GM12878 (cell line): Measurements from ENCODE around the gene PSMB9. TPM values are rescaled to one million over a fixed set of nuclear protein-coding genes. Genes with fewer than 3 reads are reported as not detected.

Experiments used
- CBX3 ChIP-seq: fragments of 200-600 bp; sonication (generic); IDR thresholded peaks from 2 replicates; pipeline ENCODE4 v1.6.1; 2016; ENCODE audit warnings: low read depth, borderline replicate concordance
- CBX5 ChIP-seq: sonication (generic); IDR thresholded peaks from 2 replicates; pipeline ENCODE4 v1.6.1; 2016; ENCODE audit warnings: low read depth, moderate library complexity, mild to moderate bottlenecking, inconsistent platforms
- CREB1 ChIP-seq: IDR thresholded peaks from 2 replicates; pipeline ENCODE4 v1.6.1; 2012; ENCODE audit warnings: low read depth, mild to moderate bottlenecking, inconsistent platforms
- EED ChIP-seq: sonication (generic); IDR thresholded peaks from 2 replicates; pipeline ENCODE4 v1.6.1; 2016; ENCODE audit warnings: antibody characterized with exemption, low read depth
- FOS ChIP-seq: IDR thresholded peaks from 3 replicates; pipeline ENCODE4 v1.6.1; 2011; ENCODE audit warnings: borderline replicate concordance; ENCODE audit not compliant: insufficient read length; ENCODE audit errors: extremely low read depth
- IKZF1 ChIP-seq: fragments of 450-650 bp; conservative IDR thresholded peaks from 2 replicates; pipeline ENCODE4 v1.6.1; 2017; ENCODE audit warnings: antibody characterized with exemption, mild to moderate bottlenecking
- IRF4 ChIP-seq: IDR thresholded peaks from 2 replicates; pipeline ENCODE4 v1.6.1; 2011; ENCODE audit warnings: low read depth, low read length
- JUNB ChIP-seq: IDR thresholded peaks from 2 replicates; pipeline ENCODE4 v1.6.1; 2016; ENCODE audit warnings: antibody characterized with exemption, mild to moderate bottlenecking
- MEF2A ChIP-seq: IDR thresholded peaks from 2 replicates; pipeline ENCODE4 v1.6.1; 2011; ENCODE audit warnings: low read depth, mild to moderate bottlenecking, low read length, moderate library complexity; ENCODE audit not compliant: insufficient read depth
- MEF2B ChIP-seq: fragments of 450-650 bp; IDR thresholded peaks from 2 replicates; pipeline ENCODE4 v1.6.1; 2018; ENCODE audit warnings: mild to moderate bottlenecking, moderate library complexity; ENCODE audit not compliant: partially characterized antibody, poor library complexity, severe bottlenecking
- NR2C2 ChIP-seq: IDR thresholded peaks from 2 replicates; pipeline ENCODE4 v1.6.1; 2011; ENCODE audit warnings: borderline replicate concordance, low read depth; ENCODE audit not compliant: control insufficient read depth, insufficient read length
- PAX8 ChIP-seq: fragments of 450-650 bp; IDR thresholded peaks from 2 replicates; pipeline ENCODE4 v1.6.1; 2017; ENCODE audit warnings: mild to moderate bottlenecking, moderate library complexity
- RB1 ChIP-seq: fragments of 450-650 bp; formaldehyde crosslinking; IDR thresholded peaks from 2 replicates; pipeline ENCODE4 v1.6.1; 2017; ENCODE audit warnings: mild to moderate bottlenecking, borderline replicate concordance
- RBBP5 ChIP-seq: fragments of 200-600 bp; sonication (generic); conservative IDR thresholded peaks from 2 replicates; pipeline ENCODE4 v1.6.1; 2016
- SMC3 ChIP-seq: IDR thresholded peaks from 2 replicates; pipeline ENCODE4 v1.6.1; 2011; ENCODE audit warnings: low read length, improper control_type of control experiment, borderline replicate concordance
- SP1 ChIP-seq: IDR thresholded peaks from one replicate; pipeline ENCODE4 v1.6.1; 2011; ENCODE audit warnings: low read depth, low read length
- SPI1 ChIP-seq: IDR thresholded peaks from 2 replicates; pipeline ENCODE4 v1.6.1; 2011; ENCODE audit warnings: low read depth, mild to moderate bottlenecking, low read length, moderate library complexity, borderline replicate concordance; ENCODE audit not compliant: insufficient read depth
- STAT1 ChIP-seq: fragments of 450-650 bp; conservative IDR thresholded peaks from 2 replicates; pipeline ENCODE4 v1.6.1; 2014; ENCODE audit warnings: antibody characterized with exemption, mild to moderate bottlenecking
- polyA plus RNA-seq, 11 experiments: library from polyadenylated mRNA; depleted of rRNA in 4 of 11; unstranded in 6 of 11; stranded (reverse) in 5 of 11; fragments of >200 nt; fragmentation: Nextera tagmentation in 4 of 11; fragmentation: Illumina TruSeq in 1 of 11; extraction: Ambion mirVana in 4 of 11; extraction: Trizol in 1 of 11; gene quantifications; 1 replicate in 1 of 11; 2 replicates in 10 of 11; pipeline versions ENCODE4 v1.2.1 to v1.2.3, GENCODE V29; 2011 to 2016; ENCODE audit warnings: inconsistent platforms in 2 of 11, missing spikeins in 2 of 11, low read depth in 1 of 11
- total RNA-seq, 4 experiments: library from RNA; depleted of rRNA in 3 of 4; stranded (reverse); fragments of >200 nt in 3 of 4; fragmentation: Illumina TruSeq in 1 of 4; extraction: Trizol in 1 of 4; gene quantifications; 2 replicates each; pipeline versions ENCODE4 v1.2.1 to v1.2.3, GENCODE V29; 2013 to 2021
- TF ChIP-seq, protein P1 (sequence below): IDR thresholded peaks from 2 replicates; pipeline ENCODE4 v1.6.1; 2012; ENCODE audit warnings: low read depth, low read length, improper control_type of control experiment
- TF ChIP-seq, protein P2 (sequence below): IDR thresholded peaks from 2 replicates; pipeline ENCODE4 v1.6.1; 2011; ENCODE audit warnings: low read depth, mild to moderate bottlenecking, low read length, moderate library complexity, borderline replicate concordance; ENCODE audit errors: extremely low read depth
- TF ChIP-seq, protein P3 (sequence below): fragments of 450-650 bp; IDR thresholded peaks from 2 replicates; pipeline ENCODE4 v1.6.1; 2016; ENCODE audit warnings: mild to moderate bottlenecking
- TF ChIP-seq, protein P4 (sequence below): fragments of 450-650 bp; formaldehyde crosslinking; IDR thresholded peaks from 2 replicates; pipeline ENCODE4 v1.5.0; 2022; ENCODE audit warnings: mild to moderate bottlenecking, missing genetic modification characterization
- TF ChIP-seq, protein P5 (sequence below): IDR thresholded peaks from 2 replicates; pipeline ENCODE4 v1.6.1; 2012; ENCODE audit warnings: low read length, inconsistent platforms

Gene PSMB9
- total and polyA plus RNA-seq, 10 of the 15 experiments (the other 5 are each of a cell fraction or from before 2014, with no cell fraction given) = 167 to 517 (median 275) TPM

DNA sequence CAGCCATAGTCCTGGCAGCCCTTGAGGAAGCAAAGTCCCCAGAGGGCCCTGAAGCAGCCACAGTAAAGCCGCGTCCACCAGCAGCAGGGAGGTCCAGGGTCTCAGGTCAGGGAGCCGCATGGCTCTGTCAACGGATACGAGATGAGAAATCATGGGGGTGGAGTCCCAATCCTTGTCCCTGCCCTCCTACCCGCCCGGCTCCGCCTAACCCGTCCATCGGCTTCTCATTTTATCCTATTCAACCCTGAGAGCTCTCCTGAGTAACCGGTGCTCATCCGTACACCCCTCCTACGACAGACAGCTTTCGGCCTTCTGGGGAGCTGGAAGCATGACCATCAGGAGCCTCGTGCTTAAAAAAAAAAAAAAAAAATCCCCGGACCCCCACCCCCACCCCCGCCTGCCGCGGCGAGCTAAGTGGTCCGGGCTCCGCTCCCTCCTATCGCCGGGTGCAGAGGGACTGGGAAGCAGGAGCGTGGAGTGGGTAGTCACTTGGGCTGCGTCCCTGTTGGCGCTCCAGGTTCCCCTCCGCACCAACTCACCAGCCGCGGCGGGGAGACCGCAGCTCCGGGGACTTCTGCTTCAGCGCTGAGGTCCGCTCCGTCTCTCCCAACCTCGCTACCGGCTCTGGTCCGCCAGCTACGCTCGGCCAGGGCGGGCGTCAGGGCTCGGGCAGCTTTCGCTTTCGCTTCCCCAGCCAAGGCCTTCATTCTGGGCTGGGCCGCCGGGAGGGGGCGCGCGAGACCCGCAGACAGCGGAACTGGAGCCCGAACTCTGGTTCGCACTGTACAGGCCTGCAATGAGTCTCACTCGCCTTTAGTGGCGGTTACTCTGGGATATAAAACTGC, 15.7 kb upstream of the PSMB9 start, which contains the start of gene TAP2 (continued):
- no peak for TF ChIP-seq NR2C2
- 0 out of 2 replicates have a peak, but pooled peaks have one; percentile 29 for TF ChIP-seq MEF2A
- TF ChIP-seq, protein P1, sequence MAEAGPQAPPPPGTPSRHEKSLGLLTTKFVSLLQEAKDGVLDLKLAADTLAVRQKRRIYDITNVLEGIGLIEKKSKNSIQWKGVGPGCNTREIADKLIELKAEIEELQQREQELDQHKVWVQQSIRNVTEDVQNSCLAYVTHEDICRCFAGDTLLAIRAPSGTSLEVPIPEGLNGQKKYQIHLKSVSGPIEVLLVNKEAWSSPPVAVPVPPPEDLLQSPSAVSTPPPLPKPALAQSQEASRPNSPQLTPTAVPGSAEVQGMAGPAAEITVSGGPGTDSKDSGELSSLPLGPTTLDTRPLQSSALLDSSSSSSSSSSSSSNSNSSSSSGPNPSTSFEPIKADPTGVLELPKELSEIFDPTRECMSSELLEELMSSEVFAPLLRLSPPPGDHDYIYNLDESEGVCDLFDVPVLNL = no peak
- no peak for TF ChIP-seq MEF2B
- TF ChIP-seq, protein P2, sequence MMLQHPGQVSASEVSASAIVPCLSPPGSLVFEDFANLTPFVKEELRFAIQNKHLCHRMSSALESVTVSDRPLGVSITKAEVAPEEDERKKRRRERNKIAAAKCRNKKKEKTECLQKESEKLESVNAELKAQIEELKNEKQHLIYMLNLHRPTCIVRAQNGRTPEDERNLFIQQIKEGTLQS = no peak
- no peak for TF ChIP-seq FOS
- TF ChIP-seq SP1 = no peak
- no peak for TF ChIP-seq JUNB
- peak; percentile 91 for TF ChIP-seq SMC3
- peak; percentile 49; the same call in 1 of the 2 replicates for TF ChIP-seq SPI1
- 0 out of 2 replicates have a peak, but pooled peaks have one; percentile 66 for TF ChIP-seq STAT1
- TF ChIP-seq, protein P3, sequence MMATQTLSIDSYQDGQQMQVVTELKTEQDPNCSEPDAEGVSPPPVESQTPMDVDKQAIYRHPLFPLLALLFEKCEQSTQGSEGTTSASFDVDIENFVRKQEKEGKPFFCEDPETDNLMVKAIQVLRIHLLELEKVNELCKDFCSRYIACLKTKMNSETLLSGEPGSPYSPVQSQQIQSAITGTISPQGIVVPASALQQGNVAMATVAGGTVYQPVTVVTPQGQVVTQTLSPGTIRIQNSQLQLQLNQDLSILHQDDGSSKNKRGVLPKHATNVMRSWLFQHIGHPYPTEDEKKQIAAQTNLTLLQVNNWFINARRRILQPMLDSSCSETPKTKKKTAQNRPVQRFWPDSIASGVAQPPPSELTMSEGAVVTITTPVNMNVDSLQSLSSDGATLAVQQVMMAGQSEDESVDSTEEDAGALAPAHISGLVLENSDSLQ = no peak
- TF ChIP-seq RB1 = peak; percentile 79; the same call in 1 of the 2 replicates
- TF ChIP-seq IKZF1 = peak; percentile 75
- TF ChIP-seq CBX5 = no peak
- no peak for TF ChIP-seq PAX8
- TF ChIP-seq, protein P4, sequence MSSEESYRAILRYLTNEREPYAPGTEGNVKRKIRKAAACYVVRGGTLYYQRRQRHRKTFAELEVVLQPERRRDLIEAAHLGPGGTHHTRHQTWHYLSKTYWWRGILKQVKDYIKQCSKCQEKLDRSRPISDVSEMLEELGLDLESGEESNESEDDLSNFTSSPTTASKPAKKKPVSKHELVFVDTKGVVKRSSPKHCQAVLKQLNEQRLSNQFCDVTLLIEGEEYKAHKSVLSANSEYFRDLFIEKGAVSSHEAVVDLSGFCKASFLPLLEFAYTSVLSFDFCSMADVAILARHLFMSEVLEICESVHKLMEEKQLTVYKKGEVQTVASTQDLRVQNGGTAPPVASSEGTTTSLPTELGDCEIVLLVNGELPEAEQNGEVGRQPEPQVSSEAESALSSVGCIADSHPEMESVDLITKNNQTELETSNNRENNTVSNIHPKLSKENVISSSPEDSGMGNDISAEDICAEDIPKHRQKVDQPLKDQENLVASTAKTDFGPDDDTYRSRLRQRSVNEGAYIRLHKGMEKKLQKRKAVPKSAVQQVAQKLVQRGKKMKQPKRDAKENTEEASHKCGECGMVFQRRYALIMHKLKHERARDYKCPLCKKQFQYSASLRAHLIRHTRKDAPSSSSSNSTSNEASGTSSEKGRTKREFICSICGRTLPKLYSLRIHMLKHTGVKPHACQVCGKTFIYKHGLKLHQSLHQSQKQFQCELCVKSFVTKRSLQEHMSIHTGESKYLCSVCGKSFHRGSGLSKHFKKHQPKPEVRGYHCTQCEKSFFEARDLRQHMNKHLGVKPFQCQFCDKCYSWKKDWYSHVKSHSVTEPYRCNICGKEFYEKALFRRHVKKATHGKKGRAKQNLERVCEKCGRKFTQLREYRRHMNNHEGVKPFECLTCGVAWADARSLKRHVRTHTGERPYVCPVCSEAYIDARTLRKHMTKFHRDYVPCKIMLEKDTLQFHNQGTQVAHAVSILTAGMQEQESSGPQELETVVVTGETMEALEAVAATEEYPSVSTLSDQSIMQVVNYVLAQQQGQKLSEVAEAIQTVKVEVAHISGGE (CRISPR knock-in tag) = no peak
- TF ChIP-seq RBBP5 = 0 out of 2 replicates have a peak, but pooled peaks have one; percentile 38
- TF ChIP-seq CREB1 = no peak
- TF ChIP-seq IRF4 = 0 out of 2 replicates have a peak, but pooled peaks have one; percentile 34
- TF ChIP-seq, protein P5, sequence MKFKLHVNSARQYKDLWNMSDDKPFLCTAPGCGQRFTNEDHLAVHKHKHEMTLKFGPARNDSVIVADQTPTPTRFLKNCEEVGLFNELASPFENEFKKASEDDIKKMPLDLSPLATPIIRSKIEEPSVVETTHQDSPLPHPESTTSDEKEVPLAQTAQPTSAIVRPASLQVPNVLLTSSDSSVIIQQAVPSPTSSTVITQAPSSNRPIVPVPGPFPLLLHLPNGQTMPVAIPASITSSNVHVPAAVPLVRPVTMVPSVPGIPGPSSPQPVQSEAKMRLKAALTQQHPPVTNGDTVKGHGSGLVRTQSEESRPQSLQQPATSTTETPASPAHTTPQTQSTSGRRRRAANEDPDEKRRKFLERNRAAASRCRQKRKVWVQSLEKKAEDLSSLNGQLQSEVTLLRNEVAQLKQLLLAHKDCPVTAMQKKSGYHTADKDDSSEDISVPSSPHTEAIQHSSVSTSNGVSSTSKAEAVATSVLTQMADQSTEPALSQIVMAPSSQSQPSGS = no peak
- no peak for TF ChIP-seq CBX3
- no peak; the same call in 1 of the 2 replicates for TF ChIP-seq EED
